Measurements from ENCODE around the gene LDLRAD3.

The LDLRAD3 gene

GRCh38 chr11:36054628-36055027 lies 110.8 kb downstream of the LDLRAD3 start:
- DNase-seq: no peak

GRCh38 chr11:36056160-36056751 lies 112.4 kb downstream of the LDLRAD3 start:
- peak; percentile 8 for DNase-seq

- DNase-seq: no peak
These were observed 113.6 kb downstream of the LDLRAD3 start for GRCh38 chr11:36057379-36058042.

- no peak for DNase-seq
These were observed 115.8 kb downstream of the LDLRAD3 start for GRCh38 chr11:36059660-36060059.

GRCh38 chr11:36060926-36061325 lies 117.1 kb downstream of the LDLRAD3 start:
- no peak for DNase-seq

- DNase-seq: no peak
These were observed 117.6 kb downstream of the LDLRAD3 start for GRCh38 chr11:36061471-36061870.

GRCh38 chr11:36062796-36063365 lies 119.0 kb downstream of the LDLRAD3 start:
- no peak for DNase-seq

- DNase-seq: no peak
These were observed 121.6 kb downstream of the LDLRAD3 start for GRCh38 chr11:36065436-36065835.

GRCh38 chr11:36066891-36067290 lies 123.0 kb downstream of the LDLRAD3 start:
- no peak for DNase-seq

- DNase-seq: no peak
These were observed 125.8 kb downstream of the LDLRAD3 start for GRCh38 chr11:36069576-36070212.

GRCh38 chr11:36070213-36070953 lies 126.5 kb downstream of the LDLRAD3 start:
- DNase-seq: no peak

- no peak for DNase-seq
These were observed 127.1 kb downstream of the LDLRAD3 start for GRCh38 chr11:36070954-36071330.

GRCh38 chr11:36071917-36072500 lies 128.1 kb downstream of the LDLRAD3 start:
- DNase-seq: no peak

GRCh38 chr11:36073411-36074203 lies 129.7 kb downstream of the LDLRAD3 start:
- DNase-seq: no peak

GRCh38 chr11:36074941-36075431 lies 131.1 kb downstream of the LDLRAD3 start:
- DNase-seq: no peak

- DNase-seq: no peak
These were observed 133.5 kb downstream of the LDLRAD3 start for GRCh38 chr11:36077368-36077767.

- DNase-seq: no peak
These were observed 134.2 kb downstream of the LDLRAD3 start for GRCh38 chr11:36077886-36078685.

GRCh38 chr11:36078686-36079055 lies 134.8 kb downstream of the LDLRAD3 start:
- no peak for DNase-seq

- DNase-seq: no peak
These were observed 136.2 kb downstream of the LDLRAD3 start for GRCh38 chr11:36079878-36080675.

- no peak for DNase-seq
These were observed 137.5 kb downstream of the LDLRAD3 start for GRCh38 chr11:36081274-36081945.
